HG03103 (cell line): ENCODE data around the gene AVL9.
"Not testable (repeated sequence)": the region's sequence is repeated elsewhere in the genome, so short reads cannot be mapped to it uniquely, and the experiment has no call there.

Experiments
- ATAC-seq: cut with Tn5 transposase; IDR thresholded peaks from one replicate; pipeline ENCODE4 v1.9.1; 2021; ENCODE audit warnings: low read depth; ENCODE audit not compliant: unreplicated experiment

AVL9 gene

GRCh38 chr7:32494946-32495297 is 367 bp upstream of the AVL9 start:
- ATAC-seq, result peak; percentile 5

- ATAC-seq, result no peak
Measured at GRCh38 chr7:32496052-32496813, 944 bp downstream of the AVL9 start.

- ATAC-seq, result not testable (repeated sequence)
Measured at GRCh38 chr7:32499755-32500154, 4.5 kb downstream of the AVL9 start.

GRCh38 chr7:32500216-32500615 is 4.9 kb downstream of the AVL9 start:
- not testable (repeated sequence) for ATAC-seq

GRCh38 chr7:32500922-32501341 is 5.6 kb downstream of the AVL9 start:
- peak; percentile 75 for ATAC-seq

GRCh38 chr7:32501522-32501921 is 6.2 kb downstream of the AVL9 start:
- ATAC-seq, result no peak

GRCh38 chr7:32502728-32503127 is 7.4 kb downstream of the AVL9 start:
- ATAC-seq, result no peak

GRCh38 chr7:32506266-32507054 is 11.2 kb downstream of the AVL9 start:
- no peak for ATAC-seq

- no peak for ATAC-seq
Measured at GRCh38 chr7:32507414-32507813, 12.1 kb downstream of the AVL9 start.

- ATAC-seq, result no peak
Measured at GRCh38 chr7:32511791-32512190, 16.5 kb downstream of the AVL9 start.

GRCh38 chr7:32513210-32513609 is 17.9 kb downstream of the AVL9 start:
- ATAC-seq, result no peak

- ATAC-seq, result peak; percentile 96
Measured at GRCh38 chr7:32515890-32516550, 20.7 kb downstream of the AVL9 start.

- ATAC-seq, result no peak
Measured at GRCh38 chr7:32516551-32517100, 21.3 kb downstream of the AVL9 start.

- ATAC-seq, result no peak
Measured at GRCh38 chr7:32518534-32519140, 23.3 kb downstream of the AVL9 start.

- no peak for ATAC-seq
Measured at GRCh38 chr7:32519763-32520162, 24.5 kb downstream of the AVL9 start.

- ATAC-seq, result no peak
Measured at GRCh38 chr7:32522746-32523530, 27.6 kb downstream of the AVL9 start.

GRCh38 chr7:32524631-32525030 is 29.3 kb downstream of the AVL9 start:
- ATAC-seq, result no peak

GRCh38 chr7:32525839-32526238 is 30.6 kb downstream of the AVL9 start:
- ATAC-seq, result no peak

- ATAC-seq, result no peak
Measured at GRCh38 chr7:32531402-32531801, 36.1 kb downstream of the AVL9 start.

GRCh38 chr7:32532086-32532485 is 36.8 kb downstream of the AVL9 start:
- no peak for ATAC-seq
